WTC11 (cell line): ENCODE data around the gene DSTN. TPM values are rescaled to one million over a fixed set of nuclear protein-coding genes. Genes with fewer than 3 reads are reported as not detected.
"Not testable (repeated sequence)": the region's sequence is repeated elsewhere in the genome, so short reads cannot be mapped to it uniquely, and the experiment has no call there.

Experiments
- ATAC-seq: fragments of 200-7000 bp; cut with Tn5 transposase; 2 replicates; pipeline ENCODE4 v1.10.0; 2021; ENCODE audit warnings: mild to moderate bottlenecking, moderate library complexity
- CTCF ChIA-PET: fragments of 300-600 bp; sonication (Branson Sonifier 250); formaldehyde crosslinking; loops from one replicate; lab custom pipeline; 2021; ENCODE audit warnings: antibody characterized with exemption; lab: Charles Lee
- POLR2A ChIA-PET: fragments of 350-600 bp; sonication (Branson Sonifier 250); formaldehyde crosslinking; loops from one replicate; lab custom pipeline; 2021; ENCODE audit warnings: antibody characterized with exemption; lab: Charles Lee
- DNase-seq: peaks from one replicate; pipeline ENCODE4 v3.0.0; 2021; ENCODE audit warnings: low spot score
- H3K27ac Mint-ChIP-seq: 2 replicates; pipeline ENCODE4 v1.8.0; 2021; ENCODE audit warnings: mixed read lengths
- H3K27me3 Mint-ChIP-seq: 2 replicates; pipeline ENCODE4 v1.8.0; 2021; ENCODE audit warnings: low read depth, mild to moderate bottlenecking, moderate library complexity, mixed read lengths
- H3K36me3 Mint-ChIP-seq: 2 replicates; pipeline ENCODE4 v1.8.0; 2021; ENCODE audit warnings: mixed read lengths
- H3K4me1 Mint-ChIP-seq: 2 replicates; pipeline ENCODE4 v1.8.0; 2022; ENCODE audit warnings: mixed read lengths
- H3K4me3 Mint-ChIP-seq: 2 replicates; pipeline ENCODE4 v1.8.0; 2021; ENCODE audit warnings: mild to moderate bottlenecking, moderate library complexity, mixed read lengths
- H3K9me3 Mint-ChIP-seq: 2 replicates; pipeline ENCODE4 v1.8.0; 2021; ENCODE audit warnings: mixed read lengths
- SMAD4 ChIP-seq: sonication (generic); formaldehyde crosslinking; IDR thresholded peaks from 2 replicates; pipeline ENCODE4 v1.8.0; 2022; ENCODE audit warnings: mild to moderate bottlenecking, missing genetic modification reagents
- STAT6 ChIP-seq: sonication (generic); formaldehyde crosslinking; conservative IDR thresholded peaks from 2 replicates; pipeline ENCODE4 v1.8.1; 2023; ENCODE audit warnings: mild to moderate bottlenecking, low read depth, missing genetic modification reagents, moderate library complexity
- ZBTB43 ChIP-seq: sonication (generic); formaldehyde crosslinking; IDR thresholded peaks from 2 replicates; pipeline ENCODE4 v1.8.1; 2023; ENCODE audit warnings: mild to moderate bottlenecking, missing genetic modification reagents
- ZNF416 ChIP-seq: fragments of 250-450 bp; sonication (Bioruptor Pico); IDR thresholded peaks from 2 replicates; pipeline ENCODE4 v1.9.0; 2021; ENCODE audit warnings: mild to moderate bottlenecking, inconsistent platforms
- total RNA-seq: library from RNA; stranded (reverse); gene quantifications from 3 replicates; pipeline ENCODE4 v1.2.3, GENCODE V29; 2021

The DSTN gene
- total RNA-seq, 1 experiment from 2014 or later: 153 TPM

GRCh38 chr20:17658648-17658993 is 88.7 kb downstream of the DSTN start (continued):
- TF ChIP-seq ZBTB43 (CRISPR knock-in tag): no peak
- TF ChIP-seq ZNF416: no peak
- no peak for TF ChIP-seq STAT6 (CRISPR knock-in tag)
- no peak for TF ChIP-seq SMAD4 (CRISPR knock-in tag)

GRCh38 chr20:17659344-17659743 is 89.5 kb downstream of the DSTN start:
- POLR2A ChIA-PET, H3K27ac Mint-ChIP-seq, H3K4me3 Mint-ChIP-seq, ATAC-seq, CTCF ChIA-PET, H3K27me3 Mint-ChIP-seq, DNase-seq: not testable (repeated sequence)
- Mint-ChIP-seq H3K36me3 (peaks cover 48% of the 10 kb centered on the region), H3K9me3 (peaks cover 16% of the 10 kb centered on the region), H3K4me1 (peaks cover 68% of the 10 kb centered on the region)

Other genes starting within 250 kb of the DSTN start
- gene BFSP1, start 38.7 kb upstream of the DSTN start, total RNA-seq: 1.9 to 3.0 TPM (median 2.7 TPM) in 3 replicates
- gene RRBP1, start 112.2 kb downstream of the DSTN start, total RNA-seq: 161 to 171 TPM (median 162 TPM) in 3 replicates
- gene BANF2, start 129.9 kb downstream of the DSTN start, total RNA-seq: not detected in 3 replicates